Esophagus muscularis mucosa (tissue), 4 donors: ENCODE data around the gene HTR4. TPM values are rescaled to one million over a fixed set of nuclear protein-coding genes. Genes with fewer than 3 reads are reported as not detected.

Source experiments
- DNase-seq: peaks from one replicate; pipeline ENCODE4 v3.0.0-alpha.2; 2017; ENCODE audit errors: extremely low spot score
- H3K27ac ChIP-seq, 4 donors: fragments of 200-600 bp; sonication (generic); replicated peaks in 1 of 4; 1 replicate in 3 of 4; 2 replicates in 1 of 4; pipeline ENCODE4 v1.5.1; 2016 to 2019; ENCODE audit warnings: mild to moderate bottlenecking in 1 of 4
- H3K27me3 ChIP-seq, 4 donors: fragments of 200-600 bp; sonication (generic); one replicate each; pipeline versions ENCODE4 v1.5.1 to v1.6.0; 2016 to 2019
- H3K36me3 ChIP-seq, 4 donors: fragments of 200-600 bp; sonication (generic); one replicate each; pipeline ENCODE4 v1.5.1; 2016 to 2019
- H3K4me1 ChIP-seq, 4 donors: fragments of 200-600 bp; sonication (generic); one replicate each; pipeline ENCODE4 v1.5.1; 2016 to 2019
- H3K4me3 ChIP-seq, 4 donors: fragments of 200-600 bp; sonication (generic); 1 replicate in 2 of 4; 2 replicates in 2 of 4; pipeline ENCODE4 v1.5.1; 2016 to 2019; ENCODE audit warnings: mild to moderate bottlenecking in 4 of 4, moderate library complexity in 1 of 4
- H3K9me3 ChIP-seq, 4 donors: fragments of 200-600 bp; sonication (generic); 1 replicate in 3 of 4; 2 replicates in 1 of 4; pipeline ENCODE4 v1.5.1; 2016 to 2019
- CTCF ChIP-seq, 3 experiments: fragments of 200-600 bp in 2 of 3; fragments of 450-650 bp in 1 of 3; sonication (generic) in 2 of 3; IDR thresholded peaks; one replicate each; pipeline ENCODE4 v1.5.1; 2017 to 2019; ENCODE audit warnings: antibody characterized with exemption in 3 of 3, mild to moderate bottlenecking in 2 of 3, moderate library complexity in 1 of 3
- EP300 ChIP-seq: sonication (generic); formaldehyde crosslinking; IDR thresholded peaks from one replicate; pipeline ENCODE4 v1.6.1; 2017; ENCODE audit warnings: antibody characterized with exemption
- POLR2A ChIP-seq: fragments of 450-650 bp; IDR thresholded peaks from one replicate; pipeline ENCODE4 v1.6.1; 2017; ENCODE audit warnings: antibody characterized with exemption, moderate library complexity, mild to moderate bottlenecking, low read depth
- POLR2AphosphoS5 ChIP-seq, 2 donors: sonication (generic); formaldehyde crosslinking; IDR thresholded peaks; one replicate each; pipeline ENCODE4 v1.6.1; 2017; ENCODE audit warnings: antibody characterized with exemption in 2 of 2
- WGBS: methylation state at CpG from one replicate; pipeline ENCODE4 v1.1.5; 2018; 5-methylcytosine and 5-hydroxymethylcytosine counted together
- intact Hi-C: fragments of 100-400 bp; cut with DNase I; formaldehyde crosslinking; loops from one replicate; pipeline ENCODE4 v1.15.1; 2023
- total RNA-seq, 4 donors: library from RNA; depleted of rRNA; stranded (reverse); fragments of >200 nt; gene quantifications; one replicate each; pipeline versions ENCODE4 v1.1.0 to v1.2.1, GENCODE V29; 2016

HTR4 gene
- total RNA-seq, 4 donors from 2014 or later = 0.23 to 0.42 TPM; not detected in 2

GRCh38 chr5:148620696-148621095, 33.6 kb downstream of the HTR4 start:
- intact Hi-C loops = no loop called here

GRCh38 chr5:148620091-148620490, 34.2 kb downstream of the HTR4 start:
- no peak for DNase-seq
- Histone ChIP-seq H3K27ac (no peak overlapping the region), H3K27me3 (no peaks in the 10 kb centered on the region), H3K4me1 (no peaks in the 10 kb centered on the region), H3K36me3 (no peaks in the 10 kb centered on the region), H3K9me3 (no peaks in the 10 kb centered on the region), H3K4me3 (no peak overlapping the region)
- WGBS = 57% methylated on average over 3 of the region's 3 CpGs
- no peak for TF ChIP-seq POLR2AphosphoS5 (IDR thresholded peaks at IDR 0.05)
- no peak for TF ChIP-seq POLR2A
- TF ChIP-seq CTCF (IDR thresholded peaks at IDR 0.05) = no peak
- no peak for TF ChIP-seq EP300
- intact Hi-C loops = no loop called here

More at GRCh38 chr5:148620696-148621095, 33.6 kb downstream of the HTR4 start:
- Histone ChIP-seq H3K9me3 (no peaks in the 10 kb centered on the region), H3K36me3 (no peaks in the 10 kb centered on the region), H3K4me3 (no peak overlapping the region), H3K27ac (no peak overlapping the region), H3K4me1 (no peaks in the 10 kb centered on the region), H3K27me3 (no peaks in the 10 kb centered on the region)
- 26% methylated on average over 2 of the region's 2 CpGs for WGBS
- TF ChIP-seq POLR2AphosphoS5 (IDR thresholded peaks at IDR 0.05) = no peak
- no peak for TF ChIP-seq EP300
- no peak for DNase-seq

GRCh38 chr5:148619484-148619883, 34.8 kb downstream of the HTR4 start:
- no peaks in the 10 kb centered on the region for H3K27me3 ChIP-seq
- no peaks in the 10 kb centered on the region for H3K9me3 ChIP-seq
- no peak overlapping the region for H3K27ac ChIP-seq
- intact Hi-C loops = no loop called here
- no peak overlapping the region for H3K4me3 ChIP-seq
- H3K36me3 ChIP-seq = no peaks in the 10 kb centered on the region
- WGBS = 44% methylated on average over 3 of the region's 3 CpGs
- TF ChIP-seq EP300 (no peak), CTCF (IDR thresholded peaks at IDR 0.05) (no peak), POLR2A (no peak), POLR2AphosphoS5 (IDR thresholded peaks at IDR 0.05) (no peak)
- no peak for DNase-seq
- no peaks in the 10 kb centered on the region for H3K4me1 ChIP-seq

DNA sequence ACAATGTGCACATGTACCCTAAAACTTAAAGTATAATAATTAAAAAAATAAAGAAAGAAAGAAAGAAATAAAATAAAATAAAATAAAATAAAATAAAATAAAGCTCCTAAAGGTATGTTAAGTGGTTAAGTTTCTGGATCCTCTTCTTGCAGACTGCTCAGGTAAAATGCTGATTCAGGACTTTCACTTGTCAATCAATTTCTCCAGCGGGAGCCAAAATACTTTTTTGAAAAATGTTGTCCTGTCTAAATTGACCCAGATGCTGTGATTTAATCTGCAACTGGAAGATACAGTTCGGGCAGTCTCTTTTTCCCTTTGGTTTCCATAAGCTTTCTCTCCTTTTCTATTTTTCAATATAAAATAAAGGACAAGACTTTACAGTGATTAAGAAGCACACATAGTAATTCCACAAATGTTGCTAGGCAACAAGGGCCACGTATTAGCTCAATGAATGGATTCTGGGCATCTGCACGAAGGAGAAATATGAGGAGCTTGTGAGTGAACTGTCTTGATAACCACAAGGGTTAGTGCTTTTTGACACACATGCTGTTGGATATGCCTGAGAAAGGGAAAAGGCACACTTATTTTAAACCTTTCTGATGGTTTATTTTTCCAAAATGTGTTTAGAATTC, 38.6 kb downstream of the HTR4 start:
- no peak overlapping the region for H3K27ac ChIP-seq
- no peaks in the 10 kb centered on the region for H3K4me1 ChIP-seq
- intact Hi-C loops = no loop called here
- H3K27me3 ChIP-seq = no peaks in the 10 kb centered on the region
- H3K4me3 ChIP-seq = no peak overlapping the region
- no peak for DNase-seq
- no peaks in the 10 kb centered on the region for H3K36me3 ChIP-seq
- WGBS = 61% methylated on average over 4 of the region's 4 CpGs
- TF ChIP-seq POLR2A = no peak
- TF ChIP-seq POLR2AphosphoS5 (IDR thresholded peaks at IDR 0.05) = no peak
- TF ChIP-seq CTCF (IDR thresholded peaks at IDR 0.05) = no peak
- TF ChIP-seq EP300 = no peak
- no peaks in the 10 kb centered on the region for H3K9me3 ChIP-seq

DNA sequence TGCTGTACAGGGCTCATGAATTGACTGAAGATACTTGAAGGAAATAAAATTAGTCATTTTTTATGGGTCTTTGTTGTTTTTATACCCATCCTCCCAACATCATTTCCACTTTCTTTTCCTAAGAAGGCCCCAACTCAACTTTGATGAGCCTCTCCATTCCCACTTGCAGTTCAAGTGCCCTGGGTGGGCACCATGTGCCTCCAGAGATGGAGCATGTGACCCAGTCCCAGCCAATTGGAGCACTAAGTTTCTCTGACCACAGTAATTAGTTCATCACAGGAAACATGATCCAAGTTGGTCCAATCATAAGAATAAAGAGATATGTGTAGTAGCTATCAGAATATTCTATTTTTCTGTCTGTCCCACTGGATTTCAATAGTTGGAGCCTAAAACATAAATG, 46.9 kb downstream of the HTR4 start:
- intact Hi-C loops = no loop called here
- no peak for DNase-seq

More for the DNA sequence above, 46.9 kb downstream of the HTR4 start:
- Histone ChIP-seq H3K27ac (no peak overlapping the region), H3K4me1 (no peaks in the 10 kb centered on the region), H3K4me3 (no peak overlapping the region), H3K27me3 (no peaks in the 10 kb centered on the region), H3K36me3 (no peaks in the 10 kb centered on the region), H3K9me3 (no peaks in the 10 kb centered on the region)
- TF ChIP-seq POLR2AphosphoS5 (IDR thresholded peaks at IDR 0.05) (no peak), CTCF (IDR thresholded peaks at IDR 0.05) (no peak), POLR2A (no peak), EP300 (no peak)
